Measurements from ENCODE around the gene MAP2K5. TPM values are rescaled to one million over a fixed set of nuclear protein-coding genes. Genes with fewer than 3 reads are reported as not detected.

Gene MAP2K5
- total RNA-seq, 1 experiment from 2014 or later = 15.0 TPM

- Histone ChIP-seq H3K14ac (ENCODE audit: insufficient read depth, low read length) (no peak overlapping the region), H3K4me2 (ENCODE audit: insufficient read depth, insufficient read length, low read length) (no peak overlapping the region), H2AFZ (ENCODE audit: low read length) (no peak overlapping the region), H3K27ac (ENCODE audit: insufficient read length, low read depth, low read length) (no peak overlapping the region), H2BK120ac (ENCODE audit: low read depth, low read length, poor library complexity, severe bottlenecking) (no peak overlapping the region), H3K27me3 (ENCODE audit: insufficient read depth, low read length) (no peaks in the 10 kb centered on the region; the same call in 1 of the 2 replicates), H2AK5ac (ENCODE audit: insufficient read length, low read length) (no peak overlapping the region), H3T11ph (ENCODE audit: low read length) (no peak overlapping the region), H3K18ac (ENCODE audit: insufficient read length, low read depth, low read length) (no peak overlapping the region), H3K9me3 (ENCODE audit: control insufficient read depth, low read depth, low read length) (no peaks in the 10 kb centered on the region), H2BK15ac (ENCODE audit: low read depth, low read length) (no peak overlapping the region), H3K79me1 (ENCODE audit: insufficient read depth, low read depth, low read length, poor library complexity, severe bottlenecking) (no peaks in the 10 kb centered on the region), H3K23me2 (ENCODE audit: insufficient read length, low read depth, low read length, poor library complexity, severe bottlenecking) (no peaks in the 10 kb centered on the region), H3K4me1 (ENCODE audit: insufficient read depth, low read length) (peaks cover 4% of the 10 kb centered on the region; the same call in 1 of the 2 replicates), H3K4ac (ENCODE audit: low read depth, low read length) (no peak overlapping the region), H4K20me1 (ENCODE audit: control insufficient read depth, insufficient read depth, insufficient read length) (no peaks in the 10 kb centered on the region), H3K56ac (ENCODE audit: insufficient read length, low read depth, low read length) (no peak overlapping the region), H4K5ac (ENCODE audit: insufficient read length, low read depth, low read length) (no peak overlapping the region), H2BK5ac (ENCODE audit: insufficient read length, low read length) (no peak overlapping the region), H2BK20ac (ENCODE audit: low read depth, low read length, poor library complexity, severe bottlenecking) (no peak overlapping the region), H2BK12ac (ENCODE audit: insufficient read length, low read depth, low read length) (no peak overlapping the region), H3K79me2 (ENCODE audit: insufficient read depth, low read length) (no peaks in the 10 kb centered on the region), H3K23ac (ENCODE audit: insufficient read length, low read depth, low read length) (no peak overlapping the region), H3K9ac (ENCODE audit: extremely low read depth, insufficient read length, low read length) (no peak overlapping the region), H4K8ac (replicated peaks; ENCODE audit: insufficient read length, low read depth, low read length) (no peak overlapping the region), H4K91ac (ENCODE audit: insufficient read length, low read depth, low read length) (no peak overlapping the region)
- no peak for DNase-seq
- Mint-ChIP-seq H3K4me1 (peaks cover 21 to 22% of the 10 kb centered on the region in 2 experiments), H3K36me3 (ENCODE audit: insufficient read depth in 1 of 3, low read depth in 3 of 3) (peaks cover 0 to 23% (median 11%) of the 10 kb centered on the region in 3 experiments; a peak in 5 of 7 replicates), H3K4me3 (no peak overlapping the region), H3K27ac (no peak overlapping the region), H3K27me3 (ENCODE audit: low read depth) (no peaks in the 10 kb centered on the region), H3K9me3 (no peaks in the 10 kb centered on the region)
- WGBS (ENCODE audit: extremely low coverage, insufficient read length, low lambda C conversion rate) = no CpG with 5 or more reads among the region's 3 CpGs
- no peak for TF ChIP-seq CTCF (conservative IDR thresholded peaks at IDR 0.05)
Observed at GRCh38 chr15:67549736-67550135, 7.2 kb downstream of the MAP2K5 start.
